Panc1 (cell line): ENCODE results near the gene PCDHGC3.

ENCODE experiments used
- POLR2AphosphoS5 ChIP-seq: IDR thresholded peaks from 2 replicates; pipeline ENCODE4 v1.6.1; 2012; ENCODE audit warnings: mild to moderate bottlenecking, low read depth, low read length, moderate library complexity
- SIN3A ChIP-seq: IDR thresholded peaks from 2 replicates; pipeline ENCODE4 v1.6.1; 2012; ENCODE audit warnings: low read depth, mild to moderate bottlenecking, low read length, moderate library complexity, borderline replicate concordance; ENCODE audit not compliant: insufficient read depth
- TF ChIP-seq, protein P1 (sequence below): fragments of 450-650 bp; IDR thresholded peaks from 2 replicates; pipeline ENCODE4 v1.5.1; 2017; ENCODE audit warnings: mild to moderate bottlenecking
- TF ChIP-seq, protein P2 (sequence below), 2 experiments: IDR thresholded peaks; 2 replicates each; pipeline ENCODE4 v1.6.1; 2011 to 2012; ENCODE audit warnings: low read depth in 2 of 2, control low read depth in 1 of 2, low read length in 1 of 2, mild to moderate bottlenecking in 1 of 2, moderate library complexity in 1 of 2; ENCODE audit not compliant: insufficient read depth in 1 of 2

DNA sequence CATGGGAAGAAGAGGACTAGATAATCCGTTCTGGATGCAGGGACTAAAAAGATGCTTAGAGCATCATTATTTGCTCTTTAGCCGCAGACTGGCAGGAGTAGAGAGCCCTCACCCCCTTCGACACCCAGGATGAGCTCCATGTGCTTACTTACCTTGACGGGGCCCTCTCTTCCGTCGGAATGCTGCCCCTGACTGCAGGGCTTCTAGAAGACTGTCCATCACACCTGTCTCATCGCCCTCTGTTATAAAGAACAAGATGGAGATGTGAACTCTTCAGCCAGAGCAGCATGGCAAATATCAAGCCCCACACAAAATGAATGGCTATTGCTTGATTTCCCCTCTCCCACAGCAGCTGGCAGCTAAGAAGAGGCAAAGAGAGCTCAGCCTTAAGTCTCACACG, 48.2 kb downstream of the PCDHGC3 start:
- TF ChIP-seq POLR2AphosphoS5 (no peak), SIN3A (no peak)
- TF ChIP-seq, protein P1, sequence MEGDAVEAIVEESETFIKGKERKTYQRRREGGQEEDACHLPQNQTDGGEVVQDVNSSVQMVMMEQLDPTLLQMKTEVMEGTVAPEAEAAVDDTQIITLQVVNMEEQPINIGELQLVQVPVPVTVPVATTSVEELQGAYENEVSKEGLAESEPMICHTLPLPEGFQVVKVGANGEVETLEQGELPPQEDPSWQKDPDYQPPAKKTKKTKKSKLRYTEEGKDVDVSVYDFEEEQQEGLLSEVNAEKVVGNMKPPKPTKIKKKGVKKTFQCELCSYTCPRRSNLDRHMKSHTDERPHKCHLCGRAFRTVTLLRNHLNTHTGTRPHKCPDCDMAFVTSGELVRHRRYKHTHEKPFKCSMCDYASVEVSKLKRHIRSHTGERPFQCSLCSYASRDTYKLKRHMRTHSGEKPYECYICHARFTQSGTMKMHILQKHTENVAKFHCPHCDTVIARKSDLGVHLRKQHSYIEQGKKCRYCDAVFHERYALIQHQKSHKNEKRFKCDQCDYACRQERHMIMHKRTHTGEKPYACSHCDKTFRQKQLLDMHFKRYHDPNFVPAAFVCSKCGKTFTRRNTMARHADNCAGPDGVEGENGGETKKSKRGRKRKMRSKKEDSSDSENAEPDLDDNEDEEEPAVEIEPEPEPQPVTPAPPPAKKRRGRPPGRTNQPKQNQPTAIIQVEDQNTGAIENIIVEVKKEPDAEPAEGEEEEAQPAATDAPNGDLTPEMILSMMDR: no peak
- TF ChIP-seq, protein P2, sequence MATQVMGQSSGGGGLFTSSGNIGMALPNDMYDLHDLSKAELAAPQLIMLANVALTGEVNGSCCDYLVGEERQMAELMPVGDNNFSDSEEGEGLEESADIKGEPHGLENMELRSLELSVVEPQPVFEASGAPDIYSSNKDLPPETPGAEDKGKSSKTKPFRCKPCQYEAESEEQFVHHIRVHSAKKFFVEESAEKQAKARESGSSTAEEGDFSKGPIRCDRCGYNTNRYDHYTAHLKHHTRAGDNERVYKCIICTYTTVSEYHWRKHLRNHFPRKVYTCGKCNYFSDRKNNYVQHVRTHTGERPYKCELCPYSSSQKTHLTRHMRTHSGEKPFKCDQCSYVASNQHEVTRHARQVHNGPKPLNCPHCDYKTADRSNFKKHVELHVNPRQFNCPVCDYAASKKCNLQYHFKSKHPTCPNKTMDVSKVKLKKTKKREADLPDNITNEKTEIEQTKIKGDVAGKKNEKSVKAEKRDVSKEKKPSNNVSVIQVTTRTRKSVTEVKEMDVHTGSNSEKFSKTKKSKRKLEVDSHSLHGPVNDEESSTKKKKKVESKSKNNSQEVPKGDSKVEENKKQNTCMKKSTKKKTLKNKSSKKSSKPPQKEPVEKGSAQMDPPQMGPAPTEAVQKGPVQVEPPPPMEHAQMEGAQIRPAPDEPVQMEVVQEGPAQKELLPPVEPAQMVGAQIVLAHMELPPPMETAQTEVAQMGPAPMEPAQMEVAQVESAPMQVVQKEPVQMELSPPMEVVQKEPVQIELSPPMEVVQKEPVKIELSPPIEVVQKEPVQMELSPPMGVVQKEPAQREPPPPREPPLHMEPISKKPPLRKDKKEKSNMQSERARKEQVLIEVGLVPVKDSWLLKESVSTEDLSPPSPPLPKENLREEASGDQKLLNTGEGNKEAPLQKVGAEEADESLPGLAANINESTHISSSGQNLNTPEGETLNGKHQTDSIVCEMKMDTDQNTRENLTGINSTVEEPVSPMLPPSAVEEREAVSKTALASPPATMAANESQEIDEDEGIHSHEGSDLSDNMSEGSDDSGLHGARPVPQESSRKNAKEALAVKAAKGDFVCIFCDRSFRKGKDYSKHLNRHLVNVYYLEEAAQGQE (IDR thresholded peaks at IDR 0.05; ENCODE audit: insufficient read depth in 1 of 2, low read depth in 2 of 2, low read length in 1 of 2): no peak
